GM12892 (cell line): ENCODE measurements around the gene SPARC.

Experiments
- POLR2A ChIP-seq: IDR thresholded peaks from 2 replicates; pipeline ENCODE4 v1.6.1; 2011; ENCODE audit warnings: low read depth, low read length, control low read depth
- POLR2AphosphoS5 ChIP-seq: IDR thresholded peaks from 2 replicates; pipeline ENCODE4 v1.6.1; 2011; ENCODE audit warnings: low read depth, low read length, control low read depth

DNA sequence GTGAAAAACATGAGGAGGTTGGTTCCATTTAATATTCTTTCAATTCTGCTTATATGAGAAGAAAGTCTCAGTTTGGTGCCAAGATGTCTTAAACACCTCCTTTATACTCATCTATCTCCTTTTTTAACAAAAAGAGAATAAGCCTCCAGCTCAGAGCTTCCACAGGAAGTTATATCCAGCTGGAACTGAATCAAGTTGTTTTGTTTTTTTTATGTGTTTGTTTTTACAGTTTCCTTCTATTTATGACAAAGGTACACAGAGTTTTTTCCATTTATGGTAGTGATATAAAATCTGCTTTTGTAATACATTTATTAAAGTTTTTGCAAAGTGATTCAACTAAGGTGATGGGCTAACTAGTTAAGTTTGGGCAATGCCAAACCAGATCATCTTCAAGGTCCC lies 10.4 kb downstream of the SPARC start:
- no peak for TF ChIP-seq POLR2A
- TF ChIP-seq POLR2AphosphoS5 = no peak
